GM21381 (cell line): ENCODE measurements around the gene SEMA5A.

Source experiments
- ATAC-seq: cut with Tn5 transposase; IDR thresholded peaks from one replicate; pipeline ENCODE4 v1.9.1; 2021; ENCODE audit warnings: mild to moderate bottlenecking, moderate library complexity; ENCODE audit not compliant: unreplicated experiment

Gene SEMA5A

GRCh38 chr5:9294793-9295465 is 250.9 kb downstream of the SEMA5A start:
- no peak for ATAC-seq

- no peak for ATAC-seq
These were observed 257.6 kb downstream of the SEMA5A start for GRCh38 chr5:9288234-9288633.

GRCh38 chr5:9284781-9285307 is 261.0 kb downstream of the SEMA5A start:
- no peak for ATAC-seq

GRCh38 chr5:9284272-9284671 is 261.6 kb downstream of the SEMA5A start:
- ATAC-seq = no peak

- no peak for ATAC-seq
These were observed 262.4 kb downstream of the SEMA5A start for GRCh38 chr5:9283473-9283872.

- ATAC-seq = no peak
These were observed 262.9 kb downstream of the SEMA5A start for GRCh38 chr5:9283021-9283420.

- no peak for ATAC-seq
These were observed 263.7 kb downstream of the SEMA5A start for GRCh38 chr5:9282211-9282610.

GRCh38 chr5:9279774-9280173 is 266.1 kb downstream of the SEMA5A start:
- ATAC-seq = no peak

- no peak for ATAC-seq
These were observed 266.8 kb downstream of the SEMA5A start for GRCh38 chr5:9278921-9279603.

- ATAC-seq = no peak
These were observed 276.9 kb downstream of the SEMA5A start for GRCh38 chr5:9269014-9269413.

- no peak for ATAC-seq
These were observed 277.6 kb downstream of the SEMA5A start for GRCh38 chr5:9268226-9268625.

- ATAC-seq = no peak
These were observed 280.2 kb downstream of the SEMA5A start for GRCh38 chr5:9265441-9266287.

GRCh38 chr5:9264301-9264700 is 281.6 kb downstream of the SEMA5A start:
- ATAC-seq = no peak

GRCh38 chr5:9263656-9264055 is 282.2 kb downstream of the SEMA5A start:
- ATAC-seq = no peak

- no peak for ATAC-seq
These were observed 294.4 kb downstream of the SEMA5A start for GRCh38 chr5:9251379-9251980.

- no peak for ATAC-seq
These were observed 296.6 kb downstream of the SEMA5A start for GRCh38 chr5:9249231-9249630.

- ATAC-seq = no peak
These were observed 300.8 kb downstream of the SEMA5A start for GRCh38 chr5:9245071-9245470.

- ATAC-seq = no peak
These were observed 301.5 kb downstream of the SEMA5A start for GRCh38 chr5:9244417-9244816.

- ATAC-seq = no peak
These were observed 304.2 kb downstream of the SEMA5A start for GRCh38 chr5:9241479-9242305.

GRCh38 chr5:9240431-9240830 is 305.4 kb downstream of the SEMA5A start:
- ATAC-seq = no peak
